MCF 10A (cell line): ENCODE results near the gene MED23. TPM values are rescaled to one million over a fixed set of nuclear protein-coding genes. Genes with fewer than 3 reads are reported as not detected.
A peak's percentile ranks its signal among the peaks of the same experiment; 100 is the strongest.

Experiments used
- BruUV-seq: library from RNA; stranded (reverse); fragments of 400-500 nt; replicated peaks from 2 replicates; lab custom pipeline; 2021; lab: Mats Ljungman, UMichigan
- CTCF ChIA-PET: fragments of 300-600 bp; sonication (Branson Sonifier 250); formaldehyde crosslinking; extraction: SDS; loops from one replicate; lab custom pipeline; 2021; ENCODE audit warnings: antibody characterized with exemption, inconsistent platforms; lab: Yijun Ruan, JAX
- POLR2A ChIA-PET: fragments of 300-600, 350-650 bp; sonication (Branson Sonifier 250); formaldehyde crosslinking; extraction: SDS; loops from one replicate; lab custom pipeline; 2020; ENCODE audit warnings: antibody characterized with exemption, inconsistent platforms; lab: Yijun Ruan, JAX
- DNase-seq: peaks from one replicate; pipeline ENCODE4 v3.0.0-alpha.2; 2018; ENCODE audit not compliant: unreplicated experiment
- H3K27ac Mint-ChIP-seq: one replicate; pipeline ENCODE4 v1.8.0; 2022; ENCODE audit warnings: mild to moderate bottlenecking, low read depth, mixed read lengths; ENCODE audit not compliant: unreplicated experiment
- H3K27me3 Mint-ChIP-seq: one replicate; pipeline ENCODE4 v1.8.0; 2022; ENCODE audit warnings: mixed read lengths; ENCODE audit not compliant: insufficient read depth, unreplicated experiment
- H3K36me3 Mint-ChIP-seq: one replicate; pipeline ENCODE4 v1.8.0; 2022; ENCODE audit warnings: mild to moderate bottlenecking, moderate library complexity, mixed read lengths; ENCODE audit not compliant: insufficient read depth, unreplicated experiment
- H3K4me1 Mint-ChIP-seq: one replicate; pipeline ENCODE4 v1.8.0; 2022; ENCODE audit warnings: mixed read lengths; ENCODE audit not compliant: insufficient read depth, unreplicated experiment
- H3K4me3 Mint-ChIP-seq: one replicate; pipeline ENCODE4 v1.8.0; 2022; ENCODE audit warnings: mild to moderate bottlenecking, moderate library complexity, mixed read lengths; ENCODE audit not compliant: unreplicated experiment
- H3K9me3 Mint-ChIP-seq: one replicate; pipeline ENCODE4 v1.8.0; 2022; ENCODE audit warnings: mixed read lengths; ENCODE audit not compliant: unreplicated experiment
- CTCF ChIP-seq: fragments of 200-600 bp; IDR thresholded peaks from one replicate; pipeline ENCODE4 v1.8.0; 2022; ENCODE audit warnings: antibody characterized with exemption, mild to moderate bottlenecking; ENCODE audit not compliant: unreplicated experiment
- intact Hi-C: fragments of 100-400 bp; cut with micrococcal nuclease; formaldehyde crosslinking; loops from 2 replicates; pipeline ENCODE4 v1.14.1; 2022
- total RNA-seq: library from RNA; stranded (reverse); gene quantifications from 2 replicates; pipeline ENCODE4 v1.2.3, GENCODE V29; 2022

MED23 gene
- total RNA-seq, 1 experiment from 2014 or later = 20.6 TPM

- no peaks in the 10 kb centered on the region for H3K27me3 Mint-ChIP-seq
- ChIA-PET CTCF (interaction anchor here (1.6 kb wide), 1 partner anchor 293 kb away, joined by 6 read pairs; no protein-coding TSS in a partner anchor), POLR2A (no interaction called here)
- no peak for DNase-seq
- intact Hi-C loops = no loop called here
- no peak overlapping the region for H3K27ac Mint-ChIP-seq
- BruUV-seq = no TSS peak
- H3K9me3 Mint-ChIP-seq = no peaks in the 10 kb centered on the region
- H3K4me1 Mint-ChIP-seq = peaks cover 13% of the 10 kb centered on the region
- H3K4me3 Mint-ChIP-seq = no peak overlapping the region
- peaks cover 6% of the 10 kb centered on the region for H3K36me3 Mint-ChIP-seq
- no peak for TF ChIP-seq CTCF
Measured at GRCh38 chr6:131631625-131632289, 3.7 kb upstream of the MED23 start.

- ChIA-PET CTCF (interaction anchor here (0.5 to 2.5 kb wide), 10 partner anchors 10 to 845 kb away, joined by 3 to 34 read pairs (median 14); no protein-coding TSS in a partner anchor), POLR2A (interaction anchor here (0.8 to 1.0 kb wide), 2 partner anchors 45 to 496 kb away, joined by 3 read pairs; no protein-coding TSS in a partner anchor)
- DNase-seq = peak; percentile 25
- Mint-ChIP-seq H3K27ac (no peak overlapping the region), H3K4me1 (peaks cover 13% of the 10 kb centered on the region), H3K4me3 (peak overlapping the region; percentile 8), H3K27me3 (no peaks in the 10 kb centered on the region), H3K36me3 (peaks cover 19% of the 10 kb centered on the region), H3K9me3 (no peaks in the 10 kb centered on the region)
- TF ChIP-seq CTCF = no peak
- no TSS peak for BruUV-seq
- intact Hi-C loops = no loop called here
Measured at GRCh38 chr6:131629651-131630050, 1.6 kb upstream of the MED23 start.

GRCh38 chr6:131628726-131629125 is 684 bp upstream of the MED23 start:
- Mint-ChIP-seq H3K27ac (peak overlapping the region; percentile 96), H3K27me3 (no peaks in the 10 kb centered on the region), H3K4me1 (peaks cover 13% of the 10 kb centered on the region), H3K36me3 (peaks cover 28% of the 10 kb centered on the region), H3K4me3 (peak overlapping the region; percentile 93), H3K9me3 (no peaks in the 10 kb centered on the region)
- POLR2A ChIA-PET = interaction anchor here (0.6 to 2.1 kb wide), 9 partner anchors 7 to 527 kb away, joined by 3 to 7 read pairs (median 5); no protein-coding TSS in a partner anchor
- TF ChIP-seq CTCF = no peak
- DNase-seq = no peak
- CTCF ChIA-PET = interaction anchor here (0.6 to 2.5 kb wide), 36 partner anchors 8 to 1879 kb away, joined by 3 to 34 read pairs (median 5); partner anchors contain the start of gene ENPP3
- intact Hi-C loops = no loop called here
- BruUV-seq = no TSS peak

- intact Hi-C loops = no loop called here
- no peaks in the 10 kb centered on the region for H3K9me3 Mint-ChIP-seq
- TF ChIP-seq CTCF = no peak
- POLR2A ChIA-PET = no interaction called here
- peaks cover 85% of the 10 kb centered on the region for H3K36me3 Mint-ChIP-seq
- no peak overlapping the region for H3K4me3 Mint-ChIP-seq
- no TSS peak for BruUV-seq
- H3K27me3 Mint-ChIP-seq = no peaks in the 10 kb centered on the region
- no peaks in the 10 kb centered on the region for H3K4me1 Mint-ChIP-seq
- CTCF ChIA-PET = interaction anchor here (3.5 kb wide), 1 partner anchor 13 kb away, joined by 18 read pairs; the partner anchor contains the start of gene MED23
- H3K27ac Mint-ChIP-seq = no peak overlapping the region
- no peak for DNase-seq
Measured at GRCh38 chr6:131615275-131615674, 12.8 kb downstream of the MED23 start.
